Epithelial cell of proximal tubule (primary cell): ENCODE measurements around the gene DAW1. TPM values are rescaled to one million over a fixed set of nuclear protein-coding genes. Genes with fewer than 3 reads are reported as not detected.

Experiments used
- DNase-seq: peaks from one replicate; pipeline ENCODE4 v3.0.0-alpha.2; 2011; ENCODE audit warnings: low read depth
- H3K4me3 ChIP-seq: 2 replicates; pipeline ENCODE4 v1.5.1; 2011; ENCODE audit warnings: low read depth, mild to moderate bottlenecking, low read length
- total RNA-seq: library from RNA; depleted of rRNA; stranded (reverse); fragments of >200 nt; gene quantifications from 2 replicates; pipeline ENCODE4 v1.2.3, GENCODE V29; 2015
- TF ChIP-seq, protein P1 (sequence below): conservative IDR thresholded peaks from 2 replicates; pipeline ENCODE4 v1.5.1; 2012; ENCODE audit warnings: low read depth, mild to moderate bottlenecking, low read length

Gene DAW1
- total RNA-seq = 1.6 and 1.7 TPM in 2 replicates

GRCh38 chr2:227871375-227871791, at the start of gene DAW1:
TSS of gene DAW1 (plus strand) at chr2:227871631. CDS start at chr2:227871690, 59 bp downstream.
- DNase-seq = no peak
- peak within 1 kb of the TSS; percentile 54 for H3K4me3 ChIP-seq
- TF ChIP-seq, protein P1, sequence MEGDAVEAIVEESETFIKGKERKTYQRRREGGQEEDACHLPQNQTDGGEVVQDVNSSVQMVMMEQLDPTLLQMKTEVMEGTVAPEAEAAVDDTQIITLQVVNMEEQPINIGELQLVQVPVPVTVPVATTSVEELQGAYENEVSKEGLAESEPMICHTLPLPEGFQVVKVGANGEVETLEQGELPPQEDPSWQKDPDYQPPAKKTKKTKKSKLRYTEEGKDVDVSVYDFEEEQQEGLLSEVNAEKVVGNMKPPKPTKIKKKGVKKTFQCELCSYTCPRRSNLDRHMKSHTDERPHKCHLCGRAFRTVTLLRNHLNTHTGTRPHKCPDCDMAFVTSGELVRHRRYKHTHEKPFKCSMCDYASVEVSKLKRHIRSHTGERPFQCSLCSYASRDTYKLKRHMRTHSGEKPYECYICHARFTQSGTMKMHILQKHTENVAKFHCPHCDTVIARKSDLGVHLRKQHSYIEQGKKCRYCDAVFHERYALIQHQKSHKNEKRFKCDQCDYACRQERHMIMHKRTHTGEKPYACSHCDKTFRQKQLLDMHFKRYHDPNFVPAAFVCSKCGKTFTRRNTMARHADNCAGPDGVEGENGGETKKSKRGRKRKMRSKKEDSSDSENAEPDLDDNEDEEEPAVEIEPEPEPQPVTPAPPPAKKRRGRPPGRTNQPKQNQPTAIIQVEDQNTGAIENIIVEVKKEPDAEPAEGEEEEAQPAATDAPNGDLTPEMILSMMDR = no peak

- TF ChIP-seq, protein P1 = no peak
- H3K4me3 ChIP-seq = no peak overlapping the region
- no peak for DNase-seq
Observed at GRCh38 chr2:227822416-227823003, 48.9 kb upstream of the DAW1 start.

GRCh38 chr2:227823922-227824321, 47.5 kb upstream of the DAW1 start:
- TF ChIP-seq, protein P1 = no peak
- DNase-seq = no peak
- no peak overlapping the region for H3K4me3 ChIP-seq

DNA sequence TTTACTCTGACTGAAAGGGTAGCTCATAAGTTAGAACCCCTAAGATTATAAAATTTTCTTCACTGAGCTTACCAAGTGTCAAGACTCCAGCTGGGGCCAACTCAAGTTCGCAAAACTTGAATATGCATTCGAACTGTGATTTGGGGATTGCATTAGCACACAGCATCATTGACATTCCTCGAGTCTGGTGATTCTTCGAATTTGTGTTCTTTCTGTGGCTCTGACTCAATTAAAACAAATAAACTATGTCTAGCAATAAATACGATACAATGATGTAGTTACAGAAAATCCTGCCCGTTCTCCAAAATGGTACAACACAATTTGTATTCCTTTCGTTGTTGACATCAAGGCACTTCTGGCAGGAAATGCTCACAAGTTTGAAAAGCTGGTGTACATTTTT, 46.7 kb upstream of the DAW1 start:
- TF ChIP-seq, protein P1 = no peak
- no peak overlapping the region for H3K4me3 ChIP-seq

DNA sequence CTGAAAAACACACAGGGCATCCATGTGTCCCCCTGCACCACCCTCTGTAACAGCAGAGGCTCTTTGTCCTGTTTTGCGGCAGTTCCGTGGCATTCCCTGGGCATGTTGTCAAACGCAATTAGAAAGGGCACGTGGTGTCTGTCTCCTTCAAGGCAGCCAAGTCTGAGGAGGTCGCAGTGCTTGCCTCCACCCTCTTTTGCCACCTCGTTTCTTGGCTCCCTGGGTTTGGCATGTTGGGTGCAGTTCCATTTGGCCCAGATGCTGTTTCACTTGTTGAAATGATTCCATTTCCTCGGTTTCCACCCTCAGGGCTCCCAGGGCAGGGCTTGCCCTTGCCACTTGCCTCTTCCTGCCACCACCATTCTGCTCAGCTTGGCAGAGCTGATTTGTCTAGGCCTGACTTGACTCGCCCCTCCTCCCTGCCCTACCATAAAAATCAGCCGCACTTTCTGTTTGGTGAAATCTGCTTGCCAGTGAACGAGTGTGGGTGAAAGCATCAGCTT, 45.4 kb upstream of the DAW1 start:
- TF ChIP-seq, protein P1 = no peak
- DNase-seq = no peak
- H3K4me3 ChIP-seq = no peak overlapping the region

More for the DNA sequence above, 46.7 kb upstream of the DAW1 start:
- DNase-seq = no peak

GRCh38 chr2:227826563-227826962, 44.9 kb upstream of the DAW1 start:
- H3K4me3 ChIP-seq = no peak overlapping the region
- TF ChIP-seq, protein P1 = no peak
- DNase-seq = no peak

DNA sequence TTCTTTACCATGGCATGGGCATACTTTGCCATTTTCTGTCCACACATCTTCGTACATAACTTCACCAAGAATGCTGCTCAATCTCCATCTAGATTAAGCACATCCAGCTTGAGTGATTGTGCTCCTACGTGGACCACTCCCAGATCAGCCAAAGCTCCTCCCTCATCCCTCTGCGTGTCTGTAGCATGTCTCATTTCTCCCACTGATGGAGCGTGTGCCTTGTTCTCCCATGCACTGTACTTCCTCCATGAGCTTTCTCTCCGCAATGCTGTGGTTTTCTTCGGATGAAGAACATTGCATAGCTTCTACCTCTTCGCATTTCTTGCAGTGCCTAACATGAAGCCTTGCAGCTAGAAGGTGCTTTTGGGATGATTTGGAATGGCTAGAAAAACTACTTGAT, 44.3 kb upstream of the DAW1 start:
- TF ChIP-seq, protein P1 = no peak
- no peak overlapping the region for H3K4me3 ChIP-seq
- DNase-seq = no peak
